NCI-H526 treated with DMSO at 0.1 percent for 48 hours (cell line): Measurements from ENCODE around the gene ANXA8L1.
"Not testable (repeated sequence)": the region's sequence is repeated elsewhere in the genome, so short reads cannot be mapped to it uniquely, and the experiment has no call there.

Source experiments
- DNase-seq: peaks from one replicate; lab custom pipeline; 2025; lab: John Stamatoyannopoulos, UW

Gene ANXA8L1, protein sequence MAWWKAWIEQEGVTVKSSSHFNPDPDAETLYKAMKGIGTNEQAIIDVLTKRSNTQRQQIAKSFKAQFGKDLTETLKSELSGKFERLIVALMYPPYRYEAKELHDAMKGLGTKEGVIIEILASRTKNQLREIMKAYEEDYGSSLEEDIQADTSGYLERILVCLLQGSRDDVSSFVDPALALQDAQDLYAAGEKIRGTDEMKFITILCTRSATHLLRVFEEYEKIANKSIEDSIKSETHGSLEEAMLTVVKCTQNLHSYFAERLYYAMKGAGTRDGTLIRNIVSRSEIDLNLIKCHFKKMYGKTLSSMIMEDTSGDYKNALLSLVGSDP

GRCh38 chr10:46375406-46375805, at the start of gene ANXA8L1:
Gene ANXA8L1, plus strand, starts transcription at chr10:46375776. Its CDS starts 76 bp downstream, at chr10:46375852.
- not testable (repeated sequence) for DNase-seq

GRCh38 chr10:46326066-46326465, 49.5 kb upstream of the ANXA8L1 start:
- DNase-seq, result no peak

DNA sequence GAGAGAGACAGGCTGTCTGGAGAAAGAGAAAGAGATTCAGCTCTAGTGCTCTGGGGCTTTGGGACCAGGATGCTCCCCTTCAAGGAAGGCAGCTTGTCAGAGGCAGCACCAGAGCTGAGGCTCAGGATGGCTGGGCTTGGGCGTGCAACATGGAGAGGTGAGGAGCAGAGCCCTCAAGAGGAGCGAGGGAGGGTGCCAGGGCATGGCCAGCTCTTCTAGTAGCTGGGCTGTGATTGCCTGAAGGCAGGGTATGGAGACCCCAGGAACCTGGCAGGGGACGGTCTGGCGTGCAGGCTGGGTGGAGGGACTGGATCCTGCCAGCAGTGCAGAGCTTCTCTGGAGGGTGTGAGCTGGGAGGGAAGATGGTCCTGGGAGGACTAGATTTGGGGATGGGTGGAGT, 48.6 kb upstream of the ANXA8L1 start:
- no peak for DNase-seq

DNA sequence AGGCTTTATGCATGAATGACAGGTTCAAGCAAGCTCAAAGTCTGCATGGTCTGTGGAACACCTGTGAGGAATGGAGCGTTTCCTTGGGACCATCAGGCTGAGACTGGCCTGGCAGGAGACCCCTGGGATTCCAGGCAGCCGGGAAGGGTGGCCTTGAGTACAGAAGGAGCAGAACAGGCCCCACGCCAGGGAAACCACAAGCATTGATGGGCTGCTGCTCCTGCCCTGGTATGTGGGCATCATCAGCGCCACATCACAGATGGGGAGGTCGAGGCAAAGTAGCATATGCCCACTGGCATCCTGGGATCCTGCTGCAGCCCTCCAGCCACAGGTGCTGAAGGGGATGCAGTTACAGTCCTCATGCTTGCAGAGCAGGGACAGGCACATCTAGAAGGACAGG, 47.9 kb upstream of the ANXA8L1 start:
- DNase-seq, result no peak

DNA sequence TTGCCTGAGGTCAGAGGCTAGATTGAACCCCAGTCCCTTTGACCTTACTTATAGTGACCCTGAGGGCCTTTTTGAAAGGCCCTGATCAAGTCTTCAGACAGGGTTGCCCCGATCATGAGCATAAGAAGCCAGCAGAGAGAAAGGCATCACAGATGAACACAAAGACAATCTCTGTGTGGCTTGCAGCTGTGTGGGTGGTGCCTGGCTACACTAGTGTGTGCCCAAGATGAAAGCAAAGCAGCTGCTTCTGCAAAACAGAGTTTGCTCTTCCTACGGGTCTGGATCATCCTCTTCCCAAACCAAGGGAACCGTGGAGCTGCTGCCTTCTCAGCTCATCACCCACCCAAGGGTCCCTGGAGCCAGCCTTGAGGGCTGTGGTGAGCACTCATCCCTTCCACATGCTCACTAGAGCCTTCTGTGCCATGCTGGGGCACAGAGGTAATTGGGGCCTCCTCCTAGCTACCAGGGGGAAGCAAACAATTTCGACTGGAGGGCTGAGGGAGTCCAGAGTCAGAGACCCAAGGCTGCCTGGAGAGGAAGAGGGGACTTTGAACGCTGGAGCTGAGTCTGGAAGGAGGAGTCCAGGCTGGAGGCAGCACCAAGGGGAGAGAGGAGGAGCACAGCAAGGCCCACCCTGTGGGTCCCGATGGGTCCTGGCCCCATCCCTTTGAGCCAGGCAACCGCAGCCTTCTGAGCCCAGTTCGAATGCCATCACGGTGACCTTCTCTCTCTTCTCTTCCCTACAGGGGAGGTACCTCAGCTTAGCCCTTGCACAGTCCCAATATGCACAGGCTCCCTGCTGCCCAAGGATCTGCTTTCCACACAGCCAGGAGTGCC, 46.5 kb upstream of the ANXA8L1 start:
- no peak for DNase-seq

GRCh38 chr10:46329690-46330016, 45.9 kb upstream of the ANXA8L1 start:
- no peak for DNase-seq

DNA sequence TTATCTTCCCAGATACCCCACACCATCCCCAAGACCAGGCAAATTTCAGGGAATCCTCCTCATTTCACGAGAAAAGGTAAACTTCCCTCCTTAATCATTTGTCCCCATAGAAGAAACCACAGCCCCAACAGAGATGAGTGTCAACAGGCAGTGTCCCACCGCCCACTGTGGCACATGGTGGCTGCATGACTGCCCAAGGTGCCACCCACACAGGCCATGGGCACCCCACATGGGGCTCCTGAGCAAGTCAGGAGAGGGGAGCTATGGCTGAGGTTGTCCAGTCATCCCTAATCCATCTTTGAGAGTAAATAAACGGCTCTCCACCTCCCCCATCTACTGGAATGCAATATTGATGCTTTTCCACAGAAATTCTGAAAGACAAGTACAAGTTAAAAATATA, 44.7 kb upstream of the ANXA8L1 start:
- DNase-seq, result no peak

- DNase-seq, result not testable (repeated sequence)
Measured at GRCh38 chr10:46365484-46365883, 10.1 kb upstream of the ANXA8L1 start.

DNA sequence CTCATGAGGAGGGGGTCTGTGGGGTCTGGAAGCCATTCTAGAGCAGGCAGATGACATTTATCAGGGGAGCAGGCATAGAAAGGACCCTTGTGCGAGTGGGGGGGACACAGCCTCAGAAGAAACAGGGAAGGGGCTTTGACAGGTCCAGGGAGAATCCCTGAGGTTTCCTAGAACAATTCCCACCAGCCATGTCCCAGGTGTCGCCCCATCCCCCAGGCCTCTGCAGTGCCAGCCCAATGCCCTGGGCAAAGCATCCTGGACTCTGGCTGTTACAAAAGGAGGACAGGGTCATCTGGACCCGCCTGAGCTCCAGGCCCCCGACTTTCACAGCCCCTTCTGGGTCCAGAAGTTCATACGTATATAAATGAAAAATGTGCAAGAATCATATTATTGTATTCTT, 8.4 kb upstream of the ANXA8L1 start:
- not testable (repeated sequence) for DNase-seq

- not testable (repeated sequence) for DNase-seq
Measured at GRCh38 chr10:46367666-46368240, 7.8 kb upstream of the ANXA8L1 start.

DNA sequence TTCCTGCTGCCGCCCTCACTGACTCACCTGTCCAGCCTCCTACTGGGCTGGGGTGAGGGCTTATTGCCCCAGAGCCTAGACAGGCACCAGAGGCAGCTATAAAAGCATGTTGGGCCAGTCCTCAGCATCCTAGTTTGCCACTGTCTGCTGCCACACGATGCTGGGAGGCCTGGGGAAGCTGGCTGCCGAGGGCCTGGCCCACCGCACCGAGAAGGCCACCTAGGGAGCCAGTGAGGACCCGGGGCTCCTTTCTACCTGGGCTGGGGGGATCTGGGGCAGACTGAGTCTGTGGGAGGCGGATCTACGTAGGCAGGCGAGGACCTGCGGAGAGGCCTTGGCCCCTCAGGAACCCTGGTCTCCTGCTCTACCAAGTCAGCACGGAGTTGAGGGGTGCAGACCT, 6.6 kb upstream of the ANXA8L1 start:
- DNase-seq, result not testable (repeated sequence)

DNA sequence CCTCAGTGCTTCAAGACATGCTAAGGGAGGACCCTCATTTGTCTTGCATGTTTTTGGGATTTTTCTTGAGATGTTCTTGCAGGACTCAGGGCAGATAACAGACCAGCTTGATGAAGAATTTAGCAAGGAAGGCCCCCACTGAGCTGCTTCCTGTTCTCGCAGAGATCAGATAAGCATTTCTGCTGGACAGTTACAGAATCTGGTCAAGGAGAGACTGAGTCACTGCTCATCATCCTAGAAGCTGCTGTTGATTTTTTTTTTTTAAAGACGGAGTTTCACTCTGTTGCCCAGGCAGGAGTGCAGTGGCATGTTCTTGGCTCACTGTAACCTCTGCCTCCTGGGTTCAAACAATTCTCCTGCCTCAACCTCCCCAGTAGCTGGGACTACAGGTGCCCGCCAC, 1.2 kb upstream of the ANXA8L1 start:
- not testable (repeated sequence) for DNase-seq

GRCh38 chr10:46377022-46377421, 1.4 kb downstream of the ANXA8L1 start:
- DNase-seq, result not testable (repeated sequence)

GRCh38 chr10:46377651-46378050, 2.1 kb downstream of the ANXA8L1 start:
- not testable (repeated sequence) for DNase-seq

- DNase-seq, result not testable (repeated sequence)
Measured at GRCh38 chr10:46378108-46378507, 2.5 kb downstream of the ANXA8L1 start.

DNA sequence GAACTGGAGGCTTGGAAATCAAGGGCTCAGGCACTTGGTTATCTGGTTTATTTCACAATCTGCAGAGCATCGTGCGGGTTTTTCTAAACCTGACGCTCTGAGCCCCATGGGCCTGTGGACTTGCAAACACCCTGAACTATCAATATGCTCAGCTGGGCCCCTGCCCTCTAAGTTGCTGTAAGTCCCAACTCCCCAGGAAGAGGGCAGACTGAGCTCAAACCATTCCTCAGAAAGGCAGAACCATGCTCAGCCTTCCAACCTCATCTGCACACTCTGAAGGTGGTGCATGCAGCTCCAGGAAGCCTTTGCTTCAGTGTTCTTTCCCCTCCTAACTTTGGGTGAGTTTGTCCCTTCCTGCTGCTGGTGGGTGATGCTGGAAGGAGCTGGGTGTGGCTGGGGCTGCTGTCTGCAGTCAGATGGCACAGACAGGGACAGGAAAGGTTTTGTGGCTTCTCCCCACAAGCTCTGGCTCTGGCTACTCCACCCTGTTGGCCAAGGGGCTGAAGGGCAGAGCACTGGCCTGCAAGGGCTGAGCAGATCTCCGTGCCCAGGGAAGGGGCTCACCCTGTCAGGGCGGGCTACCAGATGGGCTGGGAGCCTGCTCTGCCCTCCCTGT, 3.8 kb downstream of the ANXA8L1 start:
- not testable (repeated sequence) for DNase-seq

DNA sequence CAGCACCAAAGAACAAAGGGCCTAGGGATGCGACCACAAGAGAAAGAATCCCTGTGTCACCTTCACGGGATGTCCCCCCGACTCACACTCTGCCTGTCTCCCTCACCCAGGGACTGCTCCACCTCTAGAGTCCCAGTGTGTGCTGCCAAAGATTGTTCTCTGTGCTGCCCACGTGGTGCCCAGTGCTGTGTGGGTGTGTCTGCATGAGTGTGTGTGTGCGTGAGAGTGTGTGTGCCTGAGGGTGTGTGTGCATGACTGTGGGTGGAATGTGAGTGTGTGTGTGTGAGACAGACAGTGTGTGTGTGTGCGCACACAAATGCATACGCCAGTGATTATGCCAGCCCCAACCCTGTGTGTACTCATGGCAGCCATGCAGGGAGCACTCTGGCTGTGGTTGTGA, 10.3 kb downstream of the ANXA8L1 start:
- DNase-seq, result not testable (repeated sequence)

GRCh38 chr10:46386694-46387093, 11.1 kb downstream of the ANXA8L1 start:
- not testable (repeated sequence) for DNase-seq

DNA sequence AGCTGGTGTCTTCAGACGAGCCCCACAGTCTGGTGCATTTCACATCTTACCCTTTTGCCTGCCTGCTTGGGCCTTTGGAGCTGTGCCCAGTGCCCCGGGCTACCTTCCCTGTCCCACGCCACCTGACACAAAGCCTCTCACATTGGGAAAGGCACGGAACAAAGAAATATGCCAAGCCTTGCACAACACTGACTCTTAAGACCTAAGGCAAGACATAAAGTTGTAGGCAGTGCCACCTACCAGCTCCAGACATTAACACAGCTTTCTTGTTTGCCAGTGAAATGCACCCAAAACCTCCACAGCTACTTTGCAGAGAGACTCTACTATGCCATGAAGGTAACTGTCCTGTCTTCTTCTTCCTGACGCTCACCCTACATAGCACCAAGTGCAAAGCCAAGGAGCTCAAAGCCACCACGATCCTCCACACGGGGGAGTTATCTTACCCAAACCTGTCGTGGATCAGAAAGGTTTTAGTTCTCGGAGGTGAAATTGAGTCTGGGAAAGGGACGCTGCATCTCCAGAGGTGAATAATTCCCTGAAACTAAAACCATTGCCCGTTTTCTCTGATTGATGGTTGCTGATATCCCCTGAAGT, 11.8 kb downstream of the ANXA8L1 start:
- not testable (repeated sequence) for DNase-seq

GRCh38 chr10:46391422-46391821, 15.8 kb downstream of the ANXA8L1 start:
- DNase-seq, result not testable (repeated sequence)

GRCh38 chr10:46396441-46397279, 21.1 kb downstream of the ANXA8L1 start:
- not testable (repeated sequence) for DNase-seq
